PC-3 (cell line): ENCODE data around the gene NACC2. TPM values are rescaled to one million over a fixed set of nuclear protein-coding genes. Genes with fewer than 3 reads are reported as not detected.
"Not testable (repeated sequence)": the region's sequence is repeated elsewhere in the genome, so short reads cannot be mapped to it uniquely, and the experiment has no call there.

ENCODE experiments used
- ATAC-seq: fragments of 200-7000 bp; cut with Tn5 transposase; 2 replicates; pipeline ENCODE4 v1.9.1; 2020; ENCODE audit warnings: mild to moderate bottlenecking, moderate library complexity
- BruUV-seq: library from RNA; stranded (reverse); fragments of 400-500 nt; replicated peaks from 2 replicates; lab custom pipeline; 2021; lab: Mats Ljungman, UMichigan
- CTCF ChIA-PET: fragments of 300-600 bp; sonication (Branson Sonifier 250); formaldehyde crosslinking; loops from one replicate; lab custom pipeline; 2022; ENCODE audit warnings: antibody characterized with exemption; lab: Charles Lee
- POLR2A ChIA-PET: fragments of 300-600 bp; sonication (Branson Sonifier 250); formaldehyde crosslinking; loops from one replicate; lab custom pipeline; 2022; ENCODE audit warnings: antibody characterized with exemption; ENCODE audit not compliant: unreplicated experiment; lab: Charles Lee
- DNase-seq: peaks from one replicate; pipeline ENCODE4 v3.0.0-alpha.2; 2015
- H2AFZ ChIP-seq: fragments of 300-600 bp; sonication (generic); 2 replicates; pipeline ENCODE4 v1.6.0; 2016; ENCODE audit warnings: antibody characterized with exemption, low read length
- H3F3A ChIP-seq: fragments of 300-600 bp; sonication (generic); one replicate; pipeline ENCODE4 v1.6.0; 2017; ENCODE audit warnings: antibody characterized with exemption, low read length, control low read depth, mild to moderate bottlenecking; ENCODE audit not compliant: unreplicated experiment
- H3K27ac ChIP-seq: fragments of 300-600 bp; sonication (generic); 2 replicates; pipeline ENCODE4 v1.5.1; 2016; ENCODE audit warnings: mild to moderate bottlenecking, low read length
- H3K27me3 ChIP-seq: fragments of 300-600 bp; sonication (generic); 2 replicates; pipeline ENCODE4 v1.6.1; 2016; ENCODE audit warnings: low read length, mixed read lengths
- H3K36me3 ChIP-seq: fragments of 300-600 bp; sonication (generic); 2 replicates; pipeline ENCODE4 v1.6.1; 2016; ENCODE audit warnings: low read depth, mixed run types, low read length, mixed read lengths
- H3K4me1 ChIP-seq: fragments of 300-600 bp; sonication (generic); 2 replicates; pipeline ENCODE4 v1.5.1; 2016; ENCODE audit warnings: low read length; ENCODE audit not compliant: insufficient read depth
- H3K4me2 ChIP-seq: fragments of 300-600 bp; sonication (generic); 2 replicates; pipeline ENCODE4 v1.6.0; 2016; ENCODE audit warnings: low read length
- H3K4me3 ChIP-seq: fragments of 300-600 bp; sonication (generic); 2 replicates; pipeline ENCODE4 v1.5.1; 2016; ENCODE audit warnings: mild to moderate bottlenecking, low read length, mixed read lengths
- H3K79me2 ChIP-seq: fragments of 300-600 bp; sonication (generic); 2 replicates; pipeline ENCODE4 v1.6.1; 2017; ENCODE audit warnings: low read length, mixed read lengths
- H3K9ac ChIP-seq: fragments of 300-600 bp; sonication (generic); 2 replicates; pipeline ENCODE4 v1.6.0; 2016; ENCODE audit warnings: mild to moderate bottlenecking, low read length
- H3K9me2 ChIP-seq: fragments of 300-600 bp; sonication (generic); replicated peaks from 2 replicates; pipeline ENCODE4 v1.6.1; 2016; ENCODE audit warnings: mixed run types, low read length, mixed read lengths
- H3K9me3 ChIP-seq: fragments of 300-600 bp; sonication (generic); 2 replicates; pipeline ENCODE4 v1.6.1; 2016; ENCODE audit warnings: low read length, mixed read lengths
- H4K20me1 ChIP-seq: fragments of 300-600 bp; sonication (generic); 2 replicates; pipeline ENCODE4 v1.6.1; 2016; ENCODE audit warnings: low read length, mixed read lengths
- EZH2 ChIP-seq: fragments of 300-600 bp; sonication (generic); IDR thresholded peaks from one replicate; pipeline ENCODE4 v1.6.1; 2017; ENCODE audit warnings: antibody characterized with exemption, mild to moderate bottlenecking, low read length; ENCODE audit not compliant: unreplicated experiment
- EZH2phosphoT487 ChIP-seq: fragments of 300-600 bp; sonication (generic); IDR thresholded peaks from 2 replicates; pipeline ENCODE4 v1.6.1; 2018; ENCODE audit warnings: mild to moderate bottlenecking, antibody characterized with exemption, low read length, borderline replicate concordance
- intact Hi-C: fragments of 100-400 bp; cut with micrococcal nuclease; formaldehyde crosslinking; loops from 2 replicates; pipeline ENCODE4 v1.9.0; 2023
- total RNA-seq: library from RNA; depleted of rRNA; stranded (reverse); fragments of >200 nt; gene quantifications from 2 replicates; pipeline ENCODE4 v1.2.3, GENCODE V29; 2014
- TF ChIP-seq, protein P1 (sequence below): fragments of 300-600 bp; sonication (generic); conservative IDR thresholded peaks from 2 replicates; pipeline ENCODE4 v1.5.1; 2017; ENCODE audit warnings: antibody characterized with exemption, low read depth, mild to moderate bottlenecking, low read length

Gene NACC2
- total RNA-seq, 1 experiment from 2014 or later, result 12.3 TPM

DNA sequence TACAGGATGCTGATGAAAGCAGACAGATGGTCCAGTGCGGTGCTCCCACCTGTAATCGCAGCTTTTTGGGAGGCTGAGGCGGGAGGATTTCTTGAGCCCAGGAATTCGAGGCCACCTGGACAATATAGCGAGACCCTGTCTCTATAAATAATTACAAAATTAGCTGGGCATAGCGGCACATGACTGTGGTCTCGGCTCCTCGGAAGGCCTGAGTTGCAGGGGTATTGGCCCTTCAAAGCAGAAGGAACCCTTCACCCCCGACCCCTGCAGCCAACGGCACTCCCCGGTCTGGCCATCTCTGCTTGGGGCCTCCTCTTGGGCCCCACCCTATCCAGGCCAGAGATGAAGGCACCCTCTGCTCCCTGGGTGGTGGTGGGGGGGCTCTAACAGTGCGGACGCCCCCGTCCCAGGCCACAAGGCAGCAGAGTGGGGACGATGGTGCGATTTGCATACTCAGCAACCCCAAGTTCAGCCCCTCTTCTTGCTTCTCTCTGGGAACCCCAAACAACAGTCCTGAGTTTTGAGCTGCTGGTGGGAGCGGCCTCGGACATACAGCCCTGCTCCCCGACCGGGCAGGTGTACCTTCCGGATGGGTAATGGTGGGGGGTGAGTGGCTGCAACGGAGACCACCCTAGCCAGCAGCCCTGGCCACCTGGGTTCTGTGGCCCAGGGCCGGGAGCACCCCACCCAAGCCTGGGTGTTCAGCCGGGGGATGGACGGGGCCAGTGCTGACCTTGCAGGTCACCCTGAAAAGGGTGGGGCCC lies 50.7 kb downstream of the NACC2 start:
- Histone ChIP-seq H3K4me3 (no peak overlapping the region), H3K9me2 (no peaks in the 10 kb centered on the region), H3K27ac (no peak overlapping the region), H3F3A (no peaks in the 10 kb centered on the region), H3K79me2 (peaks cover 4% of the 10 kb centered on the region; the same call in 1 of the 2 replicates), H3K4me1 (no peaks in the 10 kb centered on the region), H2AFZ (no peak overlapping the region), H3K4me2 (no peak overlapping the region), H4K20me1 (no peaks in the 10 kb centered on the region), H3K27me3 (no peaks in the 10 kb centered on the region), H3K9me3 (no peaks in the 10 kb centered on the region), H3K9ac (no peak overlapping the region), H3K36me3 (peaks cover 2% of the 10 kb centered on the region; the same call in 1 of the 2 replicates)
- intact Hi-C loops, result no loop called here
- CTCF ChIA-PET, result no interaction called here
- TF ChIP-seq EZH2, result no peak
- TF ChIP-seq, protein P1, sequence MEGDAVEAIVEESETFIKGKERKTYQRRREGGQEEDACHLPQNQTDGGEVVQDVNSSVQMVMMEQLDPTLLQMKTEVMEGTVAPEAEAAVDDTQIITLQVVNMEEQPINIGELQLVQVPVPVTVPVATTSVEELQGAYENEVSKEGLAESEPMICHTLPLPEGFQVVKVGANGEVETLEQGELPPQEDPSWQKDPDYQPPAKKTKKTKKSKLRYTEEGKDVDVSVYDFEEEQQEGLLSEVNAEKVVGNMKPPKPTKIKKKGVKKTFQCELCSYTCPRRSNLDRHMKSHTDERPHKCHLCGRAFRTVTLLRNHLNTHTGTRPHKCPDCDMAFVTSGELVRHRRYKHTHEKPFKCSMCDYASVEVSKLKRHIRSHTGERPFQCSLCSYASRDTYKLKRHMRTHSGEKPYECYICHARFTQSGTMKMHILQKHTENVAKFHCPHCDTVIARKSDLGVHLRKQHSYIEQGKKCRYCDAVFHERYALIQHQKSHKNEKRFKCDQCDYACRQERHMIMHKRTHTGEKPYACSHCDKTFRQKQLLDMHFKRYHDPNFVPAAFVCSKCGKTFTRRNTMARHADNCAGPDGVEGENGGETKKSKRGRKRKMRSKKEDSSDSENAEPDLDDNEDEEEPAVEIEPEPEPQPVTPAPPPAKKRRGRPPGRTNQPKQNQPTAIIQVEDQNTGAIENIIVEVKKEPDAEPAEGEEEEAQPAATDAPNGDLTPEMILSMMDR, result no peak
- no peak for TF ChIP-seq EZH2phosphoT487
- POLR2A ChIA-PET, result no interaction called here
- BruUV-seq, result no TSS peak
- ATAC-seq (no peak), DNase-seq (no peak)

DNA sequence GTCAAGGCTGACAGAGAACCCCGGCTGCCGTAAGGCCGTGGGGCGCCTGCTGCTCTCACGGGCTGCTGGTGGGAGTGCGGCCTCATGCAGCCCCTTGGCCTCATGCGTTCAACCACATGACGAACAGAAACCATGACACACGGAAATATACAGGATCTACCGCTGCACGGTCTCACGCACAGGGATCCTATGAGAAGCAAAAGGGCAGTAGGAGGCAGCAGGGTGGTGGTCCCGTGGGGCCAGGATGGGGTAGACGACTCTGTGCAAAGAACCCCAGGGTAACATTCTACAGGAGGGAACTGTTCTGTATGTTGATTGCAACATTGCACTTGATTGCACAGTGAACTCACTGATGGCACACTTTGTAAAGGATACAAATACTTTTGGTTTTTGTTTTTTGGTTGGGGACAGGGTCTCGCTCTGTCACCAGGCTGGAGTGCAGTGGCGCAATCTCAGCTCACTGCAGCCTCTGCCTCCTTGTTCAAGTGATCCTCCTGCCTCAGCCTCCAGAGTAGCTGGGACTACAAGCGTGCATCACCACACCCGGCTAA lies 51.6 kb downstream of the NACC2 start:
- no peaks in the 10 kb centered on the region for H4K20me1 ChIP-seq
- ATAC-seq, result no peak
- intact Hi-C loops, result no loop called here
- H3K79me2 ChIP-seq, result peaks cover 12% of the 10 kb centered on the region; the same call in 1 of the 2 replicates
- no peak overlapping the region for H2AFZ ChIP-seq
- no peaks in the 10 kb centered on the region for H3K9me3 ChIP-seq
- CTCF ChIA-PET, result no interaction called here
- POLR2A ChIA-PET, result no interaction called here
- no peak overlapping the region for H3K9ac ChIP-seq
- H3K36me3 ChIP-seq, result peaks cover 4% of the 10 kb centered on the region; the same call in 1 of the 2 replicates
- no peak overlapping the region for H3K4me3 ChIP-seq
- BruUV-seq, result no TSS peak
- no peaks in the 10 kb centered on the region for H3K27me3 ChIP-seq
- no peaks in the 10 kb centered on the region for H3K4me1 ChIP-seq
- DNase-seq, result no peak
- no peak overlapping the region for H3K4me2 ChIP-seq
- no peaks in the 10 kb centered on the region for H3F3A ChIP-seq
- no peaks in the 10 kb centered on the region for H3K9me2 ChIP-seq
- TF ChIP-seq EZH2phosphoT487 (no peak), EZH2 (no peak)
- TF ChIP-seq, protein P1, result no peak
- H3K27ac ChIP-seq, result no peak overlapping the region

DNA sequence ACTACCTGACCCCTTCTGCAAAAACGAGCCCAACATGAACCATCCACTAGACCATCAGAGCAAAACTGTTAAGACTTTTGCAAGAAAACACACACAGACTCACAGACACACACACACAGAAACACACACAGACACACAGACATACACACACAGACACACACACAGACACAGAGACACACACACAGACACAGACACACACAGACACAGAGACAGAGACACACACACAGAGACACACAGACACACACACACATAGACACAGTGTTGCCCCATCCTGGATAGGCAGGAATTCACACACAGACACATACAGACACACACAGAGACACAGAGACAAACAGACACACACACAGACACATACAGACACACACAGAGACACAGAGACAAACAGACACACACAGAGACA lies 52.5 kb downstream of the NACC2 start:
- Histone ChIP-seq H3K9me2 (no peaks in the 10 kb centered on the region), H3K27me3 (no peaks in the 10 kb centered on the region), H3K9me3 (no peaks in the 10 kb centered on the region), H3K27ac (no peak overlapping the region), H2AFZ (no peak overlapping the region), H3K4me3 (no peak overlapping the region), H4K20me1 (no peaks in the 10 kb centered on the region), H3K4me2 (no peak overlapping the region), H3K79me2 (peaks cover 18% of the 10 kb centered on the region; the same call in 1 of the 2 replicates), H3K4me1 (no peaks in the 10 kb centered on the region), H3K36me3 (peaks cover 4% of the 10 kb centered on the region; the same call in 1 of the 2 replicates), H3K9ac (no peak overlapping the region), H3F3A (no peaks in the 10 kb centered on the region)
- no peak for TF ChIP-seq EZH2
- POLR2A ChIA-PET, result no interaction called here
- no peak for ATAC-seq
- CTCF ChIA-PET, result no interaction called here
- no TSS peak for BruUV-seq
- intact Hi-C loops, result no loop called here
- no peak for DNase-seq

DNA sequence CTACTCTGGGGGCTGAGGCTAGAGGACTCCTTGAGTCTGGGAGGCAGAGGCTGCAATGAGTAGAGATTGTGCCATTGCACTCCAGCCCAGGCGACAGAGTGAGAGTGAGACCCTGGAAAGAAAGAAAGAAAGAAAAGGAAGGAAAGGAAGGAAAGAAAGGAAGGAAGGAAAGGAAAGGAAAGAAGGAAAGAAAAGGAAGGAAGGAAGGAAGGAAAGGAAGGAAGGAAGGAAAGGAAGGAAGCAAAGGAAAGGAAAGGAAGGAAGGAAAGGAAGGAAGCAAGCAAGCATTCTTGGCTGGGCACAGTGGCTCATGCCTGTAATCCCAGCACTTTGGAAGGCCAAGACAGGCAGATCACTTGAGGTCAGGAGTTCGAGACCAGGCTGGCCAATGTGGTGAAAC lies 54.2 kb downstream of the NACC2 start:
- intact Hi-C loops, CTCF ChIA-PET, H2AFZ ChIP-seq, H3K27me3 ChIP-seq, H3K4me3 ChIP-seq, BruUV-seq, H3K27ac ChIP-seq, H3K9me2 ChIP-seq, H3K9me3 ChIP-seq, POLR2A ChIA-PET, DNase-seq, H3K4me2 ChIP-seq, ATAC-seq, H3K9ac ChIP-seq, H3K36me3 ChIP-seq, H4K20me1 ChIP-seq, H3K4me1 ChIP-seq, H3F3A ChIP-seq: not testable (repeated sequence)
- peaks cover 18% of the 10 kb centered on the region; the same call in 1 of the 2 replicates for H3K79me2 ChIP-seq
